CD14-positive monocyte (primary cell): Measurements from ENCODE around the gene FAM177A1. TPM values are rescaled to one million over a fixed set of nuclear protein-coding genes. Genes with fewer than 3 reads are reported as not detected.
"Not testable (repeated sequence)": the region's sequence is repeated elsewhere in the genome, so short reads cannot be mapped to it uniquely, and the experiment has no call there.

Experiments used
- DNase-seq, 3 donors: peaks; one replicate each; pipeline ENCODE4 v3.0.0-alpha.2; 2011 to 2022
- H2AFZ ChIP-seq: 2 replicates; pipeline ENCODE4 v1.6.0; 2012; ENCODE audit warnings: mild to moderate bottlenecking, low read depth, low read length, inconsistent platforms; ENCODE audit not compliant: insufficient read depth, poor library complexity, severe bottlenecking
- H3K27ac ChIP-seq, 2 donors: 1 replicate in 1 of 2; 2 replicates in 1 of 2; pipeline ENCODE4 v1.5.1; 2012 to 2013; ENCODE audit warnings: low read length in 2 of 2, control low read depth in 1 of 2, inconsistent platforms in 1 of 2, low read depth in 1 of 2, mild to moderate bottlenecking in 1 of 2
- H3K27me3 ChIP-seq, 2 donors: one replicate each; pipeline versions ENCODE4 v1.6.0 to v1.6.1; 2011 to 2013; ENCODE audit warnings: low read length in 2 of 2; ENCODE audit not compliant: control insufficient read depth in 2 of 2, insufficient read depth in 2 of 2
- H3K36me3 ChIP-seq, 2 donors: replicated peaks in 1 of 2; 1 replicate in 1 of 2; 2 replicates in 1 of 2; pipeline versions ENCODE4 v1.5.1 to v1.6.1; 2012 to 2013; ENCODE audit warnings: low read length in 2 of 2, control low read depth in 1 of 2, inconsistent platforms in 1 of 2, mild to moderate bottlenecking in 1 of 2; ENCODE audit not compliant: insufficient read depth in 2 of 2, control insufficient read depth in 1 of 2
- H3K4me1 ChIP-seq, 2 donors: 1 replicate in 1 of 2; 2 replicates in 1 of 2; pipeline versions ENCODE4 v1.5.1 to v1.6.1; 2012 to 2013; ENCODE audit warnings: low read length in 2 of 2, control low read depth in 1 of 2, inconsistent platforms in 1 of 2, mild to moderate bottlenecking in 1 of 2, moderate library complexity in 1 of 2; ENCODE audit not compliant: insufficient read depth in 2 of 2, control insufficient read depth in 1 of 2
- H3K4me2 ChIP-seq: replicated peaks from 2 replicates; pipeline ENCODE3; 2012; ENCODE audit warnings: low read length, moderate library complexity, mild to moderate bottlenecking; ENCODE audit not compliant: poor library complexity, severe bottlenecking; ENCODE audit errors: extremely low read depth
- H3K4me3 ChIP-seq, 3 experiments: fragments of 200-600 bp in 1 of 3; sonication (generic) in 1 of 3; replicated peaks in 1 of 3; 1 replicate in 2 of 3; 2 replicates in 1 of 3; pipeline ENCODE4 v1.5.1; 2011 to 2013; ENCODE audit warnings: low read length in 3 of 3, mild to moderate bottlenecking in 3 of 3, control low read depth in 2 of 3, low read depth in 2 of 3, inconsistent platforms in 1 of 3, moderate library complexity in 1 of 3
- H3K79me2 ChIP-seq: 2 replicates; pipeline ENCODE4 v1.6.0; 2012; ENCODE audit warnings: mild to moderate bottlenecking, control low read depth, inconsistent platforms, low read length, moderate library complexity; ENCODE audit not compliant: insufficient read depth
- H3K9ac ChIP-seq: 2 replicates; pipeline ENCODE4 v1.6.0; 2017; ENCODE audit warnings: low read length, mild to moderate bottlenecking; ENCODE audit not compliant: insufficient read depth, poor library complexity, severe bottlenecking
- H3K9me3 ChIP-seq, 2 donors: replicated peaks in 1 of 2; 1 replicate in 1 of 2; 2 replicates in 1 of 2; pipeline versions ENCODE4 v1.5.1 to v1.6.1; 2012 to 2013; ENCODE audit warnings: low read length in 2 of 2, control low read depth in 1 of 2; ENCODE audit not compliant: control insufficient read depth in 1 of 2, insufficient read depth in 1 of 2
- H4K20me1 ChIP-seq: 2 replicates; pipeline ENCODE4 v1.6.0; 2012; ENCODE audit warnings: mild to moderate bottlenecking, low read length, control low read depth, moderate library complexity; ENCODE audit not compliant: insufficient read depth
- H3K27ac Mint-ChIP-seq, 7 donors: one replicate each; pipeline ENCODE4 v1.8.0; 2020; ENCODE audit warnings: mild to moderate bottlenecking in 7 of 7, mixed read lengths in 7 of 7, moderate library complexity in 6 of 7, inconsistent platforms in 2 of 7
- H3K27me3 Mint-ChIP-seq, 3 donors: one replicate each; pipeline ENCODE4 v1.8.0; 2021 to 2022; ENCODE audit warnings: low read depth in 3 of 3, mild to moderate bottlenecking in 3 of 3, mixed read lengths in 3 of 3, moderate library complexity in 3 of 3, inconsistent platforms in 1 of 3
- H3K36me3 Mint-ChIP-seq, 2 donors: one replicate each; pipeline ENCODE4 v1.8.0; 2020; ENCODE audit warnings: mixed read lengths in 2 of 2, inconsistent platforms in 1 of 2, mild to moderate bottlenecking in 1 of 2
- H3K4me1 Mint-ChIP-seq: one replicate; pipeline ENCODE4 v1.8.0; 2020; ENCODE audit warnings: mild to moderate bottlenecking, mixed read lengths
- H3K4me3 Mint-ChIP-seq, 2 donors: one replicate each; pipeline ENCODE4 v1.8.0; 2020; ENCODE audit warnings: mild to moderate bottlenecking in 2 of 2, mixed read lengths in 2 of 2, moderate library complexity in 1 of 2
- H3K9me3 Mint-ChIP-seq, 7 donors: one replicate each; pipeline ENCODE4 v1.8.0; 2020 to 2022; ENCODE audit warnings: mixed read lengths in 7 of 7, mild to moderate bottlenecking in 6 of 7, moderate library complexity in 6 of 7, inconsistent platforms in 2 of 7
- CTCF ChIP-seq: fragments of 200-600 bp; IDR thresholded peaks from one replicate; pipeline ENCODE4 v1.8.0; 2022; ENCODE audit warnings: antibody characterized with exemption, mild to moderate bottlenecking
- WGBS: methylation state at CpG from one replicate; pipeline ENCODE4 v1.1.5; 2013; ENCODE audit warnings: missing lambda C conversion rate; ENCODE audit not compliant: insufficient coverage; 5-methylcytosine and 5-hydroxymethylcytosine counted together
- intact Hi-C, 2 donors: fragments of 100-400 bp; cut with micrococcal nuclease; formaldehyde crosslinking; loops; one replicate each; pipeline versions ENCODE4 v1.15.0 to v1.15.1; 2023
- polyA plus RNA-seq, 3 donors: library from polyadenylated mRNA; depleted of rRNA in 1 of 3; unstranded in 2 of 3; stranded (reverse) in 1 of 3; fragments of 300-500 nt in 2 of 3; fragments of >200 nt in 1 of 3; fragmentation: Illumina TruSeq in 2 of 3; gene quantifications; 1 replicate in 2 of 3; 2 replicates in 1 of 3; pipeline ENCODE4 v1.2.3, GENCODE V29; 2012 to 2021

FAM177A1 gene
- polyA plus RNA-seq, 3 donors, result 12.5 to 48.1 (median 29.4) TPM

DNA sequence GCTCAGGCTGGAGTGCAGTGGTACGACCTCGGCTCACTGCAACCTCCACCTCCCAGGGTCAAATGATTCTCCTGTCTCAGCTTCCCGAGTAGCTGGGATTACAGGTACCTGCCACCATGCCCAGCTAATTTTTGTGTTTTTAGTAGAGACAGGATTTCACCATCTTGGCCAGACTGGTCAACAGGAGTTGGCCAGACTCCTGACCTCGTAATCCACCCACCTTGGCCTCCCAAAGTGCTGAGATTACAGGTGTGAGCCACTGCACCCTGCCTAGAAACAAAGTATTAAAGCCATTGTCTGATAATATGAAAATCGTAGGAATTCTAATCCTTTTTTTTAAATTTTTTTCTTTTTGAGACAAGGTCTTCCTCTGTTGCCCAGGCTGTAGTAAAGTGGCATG is 19.7 kb downstream of the FAM177A1 start:
- intact Hi-C loops, result not testable (repeated sequence)

DNA sequence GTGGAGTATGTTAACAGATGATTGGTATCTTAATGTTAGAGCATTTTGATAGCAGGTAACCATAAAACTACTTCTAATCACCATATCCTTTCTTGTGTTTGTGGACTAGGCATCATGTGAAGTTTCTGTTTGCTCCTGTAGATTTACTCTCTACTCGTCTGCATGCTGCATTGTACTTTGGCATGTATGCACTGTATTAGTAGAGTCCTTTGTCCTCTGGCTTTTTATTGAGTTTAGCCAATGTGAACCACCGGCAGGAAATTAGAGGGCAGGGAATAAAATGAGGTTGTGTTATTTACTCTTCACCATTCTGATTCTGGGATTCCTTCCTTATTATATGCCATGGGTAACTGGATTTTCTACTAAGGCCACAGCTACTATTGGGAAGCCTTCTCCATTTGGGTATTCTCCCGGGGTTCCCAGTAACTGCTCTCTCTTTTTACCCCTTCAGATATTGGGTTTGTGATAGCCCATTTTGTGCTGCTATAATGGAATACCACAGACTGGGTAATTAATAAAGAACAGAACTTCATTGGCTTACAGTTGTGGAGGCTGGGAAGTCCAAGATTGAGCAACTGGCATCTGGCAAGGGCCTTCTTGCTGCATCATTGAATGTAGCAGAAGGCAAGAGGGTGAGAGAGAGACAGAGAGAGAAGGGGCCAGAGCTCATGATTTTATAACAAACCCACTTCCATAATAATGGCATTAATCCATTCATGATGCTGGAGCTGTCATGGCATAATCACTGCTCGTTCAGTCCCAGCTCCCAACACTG is 22.4 kb downstream of the FAM177A1 start:
- Histone ChIP-seq H2AFZ (no peak overlapping the region), H3K36me3 (peaks cover 8 to 35% of the 10 kb centered on the region in 2 donors), H3K27ac (no peak overlapping the region), H3K4me2 (no peak overlapping the region), H3K79me2 (no peaks in the 10 kb centered on the region), H3K4me1 (no peaks in the 10 kb centered on the region), H4K20me1 (no peaks in the 10 kb centered on the region), H3K9me3 (no peaks in the 10 kb centered on the region), H3K9ac (no peak overlapping the region), H3K27me3 (no peaks in the 10 kb centered on the region), H3K4me3 (no peak overlapping the region)
- H3K9me3 Mint-ChIP-seq, result peaks cover 0 to 7% (median 2%) of the 10 kb centered on the region in 7 donors
- H3K27me3 Mint-ChIP-seq, result no peaks in the 10 kb centered on the region
- intact Hi-C loops, result no loop called here
- peaks cover 31 to 72% of the 10 kb centered on the region in 2 donors for H3K36me3 Mint-ChIP-seq
- DNase-seq, result peak in 1 of 3 donors; percentile 36
- 100% methylated on average over 1 of the region's 4 CpGs for WGBS
- H3K27ac Mint-ChIP-seq, result no peak overlapping the region
- TF ChIP-seq CTCF, result no peak
- peaks cover 3% of the 10 kb centered on the region for H3K4me1 Mint-ChIP-seq
- H3K4me3 Mint-ChIP-seq, result no peak overlapping the region

More for the DNA sequence above, 19.7 kb downstream of the FAM177A1 start:
- H3K9me3 Mint-ChIP-seq, DNase-seq, H3K9ac ChIP-seq, H3K4me1 Mint-ChIP-seq, H3K4me1 ChIP-seq, H3K27ac Mint-ChIP-seq, H2AFZ ChIP-seq, H3K27me3 ChIP-seq, H3K9me3 ChIP-seq, H3K4me3 Mint-ChIP-seq, H3K27ac ChIP-seq, H3K4me2 ChIP-seq, H3K79me2 ChIP-seq, H4K20me1 ChIP-seq, H3K4me3 ChIP-seq, H3K27me3 Mint-ChIP-seq: not testable (repeated sequence)
- H3K36me3 Mint-ChIP-seq, result peaks cover 25 to 63% of the 10 kb centered on the region in 2 donors
- H3K36me3 ChIP-seq, result peaks cover 18 to 39% of the 10 kb centered on the region in 2 donors
- 100% methylated on average over 1 of the region's 5 CpGs for whole genome bisulfite sequencing
